KMS-11 (cell line): ENCODE results near the gene IFI16.

Experiments used
- H2AFZ ChIP-seq: fragments of 200-600 bp; sonication (generic); 2 replicates; pipeline ENCODE4 v1.6.1; 2016; ENCODE audit warnings: antibody characterized with exemption, mixed run types, low read depth
- H3K27ac ChIP-seq: fragments of 200-600 bp; sonication (generic); 2 replicates; pipeline ENCODE4 v1.6.1; 2016; ENCODE audit warnings: mild to moderate bottlenecking, mixed run types
- H3K27me3 ChIP-seq: fragments of 200-600 bp; sonication (generic); 2 replicates; pipeline ENCODE4 v1.6.1; 2017; ENCODE audit warnings: mild to moderate bottlenecking, low read depth, mixed run types, moderate library complexity; ENCODE audit not compliant: insufficient read depth
- H3K36me3 ChIP-seq: fragments of 200-600 bp; sonication (generic); 2 replicates; pipeline ENCODE4 v1.6.1; 2017; ENCODE audit warnings: mild to moderate bottlenecking, mixed run types; ENCODE audit not compliant: insufficient read depth
- H3K4me1 ChIP-seq: fragments of 200-600 bp; sonication (generic); 2 replicates; pipeline ENCODE4 v1.6.1; 2016; ENCODE audit warnings: mild to moderate bottlenecking, low read depth, mixed run types; ENCODE audit not compliant: poor library complexity, severe bottlenecking
- H3K4me2 ChIP-seq: fragments of 200-600 bp; sonication (generic); 2 replicates; pipeline ENCODE4 v1.7.0; 2016; ENCODE audit warnings: mild to moderate bottlenecking, mixed run types
- H3K4me3 ChIP-seq: fragments of 200-600 bp; sonication (generic); IDR thresholded peaks from 2 replicates; pipeline ENCODE4 v1.6.1; 2017; ENCODE audit warnings: low read depth, low read length, mixed read lengths; ENCODE audit not compliant: insufficient read depth
- H3K79me2 ChIP-seq: fragments of 200-600 bp; sonication (generic); 2 replicates; pipeline ENCODE4 v1.6.1; 2016; ENCODE audit warnings: low read depth, mixed run types; ENCODE audit not compliant: insufficient read depth
- H3K9ac ChIP-seq: fragments of 200-600 bp; sonication (generic); 2 replicates; pipeline ENCODE4 v1.6.1; 2016; ENCODE audit warnings: mild to moderate bottlenecking, mixed run types
- H4K20me1 ChIP-seq: fragments of 200-600 bp; sonication (generic); 2 replicates; pipeline ENCODE4 v1.6.1; 2016; ENCODE audit warnings: mild to moderate bottlenecking, mixed run types; ENCODE audit not compliant: insufficient read depth
- CTCF ChIP-seq: fragments of 200-600 bp; sonication (generic); conservative IDR thresholded peaks from 2 replicates; pipeline ENCODE4 v1.6.1; 2017; ENCODE audit warnings: low read depth, mild to moderate bottlenecking, antibody characterized with exemption, low read length, moderate library complexity, mixed read lengths

Gene IFI16

DNA sequence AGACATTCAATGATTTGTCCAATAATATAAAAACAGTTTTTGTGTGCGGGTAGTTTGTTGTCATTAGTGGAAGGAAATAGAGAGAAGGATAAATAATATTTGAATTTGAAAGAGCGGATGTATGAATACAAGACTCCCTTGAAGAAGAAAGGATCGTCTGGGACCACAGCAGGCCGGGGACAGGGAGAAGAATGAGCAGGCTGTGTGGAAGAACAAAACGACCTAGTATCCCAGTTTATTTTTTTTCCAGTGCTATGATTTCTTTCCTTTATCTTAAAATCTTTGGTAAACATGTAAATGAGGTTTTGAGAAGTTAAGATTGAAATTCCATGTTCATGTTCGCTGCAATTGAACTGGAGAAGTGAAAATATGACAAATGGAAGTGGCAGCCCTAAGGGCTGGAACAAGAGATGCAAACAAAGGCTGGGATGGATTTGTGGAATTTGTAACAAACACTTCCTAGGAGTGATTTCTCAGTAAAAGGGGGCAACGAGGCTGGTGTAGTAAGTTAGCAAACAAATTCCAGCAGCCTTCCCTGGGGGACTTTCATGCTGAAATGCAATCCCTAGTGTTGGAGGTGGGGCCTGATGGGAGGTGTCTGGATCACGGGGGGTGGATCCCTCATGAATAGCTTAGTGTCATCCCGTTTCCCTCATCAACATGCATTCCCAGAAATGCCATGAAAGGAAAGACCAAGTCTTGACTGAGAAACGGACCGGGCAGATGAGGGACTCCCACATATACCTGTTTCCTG lies 10.2 kb upstream of the IFI16 start:
- H3K36me3 ChIP-seq = no peaks in the 10 kb centered on the region
- H3K79me2 ChIP-seq = no peaks in the 10 kb centered on the region
- no peak overlapping the region for H3K4me2 ChIP-seq
- no peak overlapping the region for H3K9ac ChIP-seq
- H3K4me1 ChIP-seq = no peaks in the 10 kb centered on the region
- TF ChIP-seq CTCF = no peak
- no peaks in the 10 kb centered on the region for H4K20me1 ChIP-seq
- no peak overlapping the region for H3K4me3 ChIP-seq
- no peaks in the 10 kb centered on the region for H3K27me3 ChIP-seq
- no peak overlapping the region for H3K27ac ChIP-seq
- no peak overlapping the region for H2AFZ ChIP-seq

GRCh38 chr1:159000070-159000409 lies 9.7 kb upstream of the IFI16 start:
- no peak for TF ChIP-seq CTCF
- Histone ChIP-seq H3K4me3 (no peak overlapping the region), H4K20me1 (no peaks in the 10 kb centered on the region), H3K4me2 (no peak overlapping the region), H3K27me3 (no peaks in the 10 kb centered on the region), H3K4me1 (no peaks in the 10 kb centered on the region), H3K79me2 (no peaks in the 10 kb centered on the region), H3K27ac (no peak overlapping the region), H3K9ac (no peak overlapping the region), H3K36me3 (no peaks in the 10 kb centered on the region), H2AFZ (no peak overlapping the region)

- Histone ChIP-seq H3K4me3 (no peak overlapping the region), H3K79me2 (no peaks in the 10 kb centered on the region), H3K4me2 (no peak overlapping the region), H2AFZ (no peak overlapping the region), H3K9ac (no peak overlapping the region), H3K4me1 (no peaks in the 10 kb centered on the region), H3K27me3 (no peaks in the 10 kb centered on the region), H3K27ac (no peak overlapping the region), H3K36me3 (no peaks in the 10 kb centered on the region), H4K20me1 (no peaks in the 10 kb centered on the region)
- no peak for TF ChIP-seq CTCF
Measured at GRCh38 chr1:159000625-159001024, 9.1 kb upstream of the IFI16 start.

DNA sequence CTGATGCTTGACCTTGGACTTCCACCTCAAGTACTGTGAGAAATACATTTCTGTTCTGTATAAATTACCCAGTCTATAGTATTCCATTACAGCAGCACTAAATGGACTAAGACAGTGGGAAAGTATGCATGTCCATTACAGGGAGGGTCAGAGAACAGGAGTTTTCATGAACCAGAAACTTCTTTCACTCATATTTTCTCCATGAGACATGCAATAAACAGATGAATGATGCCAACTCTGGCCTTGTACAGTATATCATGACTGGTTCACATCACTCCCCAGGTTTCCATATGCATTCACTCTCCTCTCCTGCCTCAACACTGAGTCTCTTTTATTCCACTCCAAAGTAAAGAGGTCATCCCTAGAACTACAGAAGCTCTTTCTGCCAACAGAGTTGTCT lies 4.5 kb upstream of the IFI16 start:
- no peak overlapping the region for H2AFZ ChIP-seq

More for the DNA sequence above, 4.5 kb upstream of the IFI16 start:
- no peak overlapping the region for H3K4me3 ChIP-seq
- TF ChIP-seq CTCF = no peak
- peaks cover 19% of the 10 kb centered on the region for H3K4me1 ChIP-seq
- no peak overlapping the region for H3K27ac ChIP-seq
- H3K36me3 ChIP-seq = no peaks in the 10 kb centered on the region
- peaks cover 3% of the 10 kb centered on the region; the same call in 1 of the 2 replicates for H3K79me2 ChIP-seq
- no peaks in the 10 kb centered on the region for H4K20me1 ChIP-seq
- no peaks in the 10 kb centered on the region; the same call in 1 of the 2 replicates for H3K27me3 ChIP-seq
- no peak overlapping the region for H3K4me2 ChIP-seq
- no peak overlapping the region for H3K9ac ChIP-seq
